Measurements from ENCODE around the gene DCAF16. TPM values are rescaled to one million over a fixed set of nuclear protein-coding genes. Genes with fewer than 3 reads are reported as not detected.

The DCAF16 gene
- polyA plus RNA-seq, 2 of the 4 experiments (the other 2 are of a cell fraction), result 6.3 to 13.3 TPM

- TF ChIP-seq TP53 (CRISPR knock-in tag; IDR thresholded peaks at IDR 0.05) (no peak), RFX5 (IDR thresholded peaks at IDR 0.05) (no peak), GATA3 (IDR thresholded peaks at IDR 0.05; ENCODE audit: borderline replicate concordance) (no peak), ELK1 (IDR thresholded peaks at IDR 0.05; ENCODE audit: low read depth, low read length) (no peak), HEYL (CRISPR knock-in tag; IDR thresholded peaks at IDR 0.05) (no peak), ZSCAN20 (CRISPR knock-in tag; IDR thresholded peaks at IDR 0.05) (no peak)
Measured at GRCh38 chr4:17780501-17781299, 29.9 kb downstream of the DCAF16 start (continued).

GRCh38 chr4:17778431-17778830 lies 32.1 kb downstream of the DCAF16 start:
- Histone ChIP-seq H3K4me3 (no peak overlapping the region), H3K4me2 (no peak overlapping the region), H3K27ac (no peak overlapping the region), H3K4me1 (peaks cover 6% of the 10 kb centered on the region; the same call in 1 of the 3 replicates), H3K9me3 (no peaks in the 10 kb centered on the region)
- ChIA-PET CTCF (interaction anchor here (0.6 kb wide), 1 partner anchor 206 kb away, joined by 4 read pairs; no protein-coding TSS in a partner anchor), POLR2A (no interaction called here)
- DNase-seq (ENCODE audit: low read depth in 1 of 2, low spot score in 1 of 2) (no peak), ATAC-seq (no peak), FAIRE-seq (no peak)
- 38% methylated on average over 3 of the region's 3 CpGs for WGBS (ENCODE audit: missing lambda C conversion rate)
- no peak for TF ChIP-seq CEBPB (IDR thresholded peaks at IDR 0.05)
- no peak for TF ChIP-seq POLR2AphosphoS2 (conservative IDR thresholded peaks at IDR 0.05; ENCODE audit: low read length)
- TF ChIP-seq HEYL (CRISPR knock-in tag; IDR thresholded peaks at IDR 0.05), result no peak
- TF ChIP-seq JUNB (IDR thresholded peaks at IDR 0.05), result no peak
- TF ChIP-seq, protein P1, sequence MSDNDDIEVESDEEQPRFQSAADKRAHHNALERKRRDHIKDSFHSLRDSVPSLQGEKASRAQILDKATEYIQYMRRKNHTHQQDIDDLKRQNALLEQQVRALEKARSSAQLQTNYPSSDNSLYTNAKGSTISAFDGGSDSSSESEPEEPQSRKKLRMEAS (IDR thresholded peaks at IDR 0.05), result no peak
- TF ChIP-seq ELK1 (IDR thresholded peaks at IDR 0.05; ENCODE audit: low read depth, low read length), result no peak
- TF ChIP-seq, protein P2, sequence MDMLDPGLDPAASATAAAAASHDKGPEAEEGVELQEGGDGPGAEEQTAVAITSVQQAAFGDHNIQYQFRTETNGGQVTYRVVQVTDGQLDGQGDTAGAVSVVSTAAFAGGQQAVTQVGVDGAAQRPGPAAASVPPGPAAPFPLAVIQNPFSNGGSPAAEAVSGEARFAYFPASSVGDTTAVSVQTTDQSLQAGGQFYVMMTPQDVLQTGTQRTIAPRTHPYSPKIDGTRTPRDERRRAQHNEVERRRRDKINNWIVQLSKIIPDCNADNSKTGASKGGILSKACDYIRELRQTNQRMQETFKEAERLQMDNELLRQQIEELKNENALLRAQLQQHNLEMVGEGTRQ (IDR thresholded peaks at IDR 0.05), result no peak
- TF ChIP-seq SMC3 (IDR thresholded peaks at IDR 0.05), result no peak
- no peak for TF ChIP-seq TP53 (CRISPR knock-in tag; IDR thresholded peaks at IDR 0.05)
- no peak for TF ChIP-seq CBX8 (IDR thresholded peaks at IDR 0.05)
- TF ChIP-seq EP300 (IDR thresholded peaks at IDR 0.05), result no peak
- no peak for TF ChIP-seq RCOR1 (IDR thresholded peaks at IDR 0.05; ENCODE audit: low read depth, low read length)
- no peak for TF ChIP-seq MAFK (IDR thresholded peaks at IDR 0.05; ENCODE audit: partially characterized antibody)
- no peak for TF ChIP-seq POLR2A (IDR thresholded peaks at IDR 0.05; ENCODE audit: low read length)
- no peak for TF ChIP-seq ZFP36 (IDR thresholded peaks at IDR 0.05; ENCODE audit: borderline replicate concordance, partially characterized antibody)
- TF ChIP-seq MAZ (IDR thresholded peaks at IDR 0.05; ENCODE audit: borderline replicate concordance, low read depth, low read length), result no peak
- TF ChIP-seq HMGXB4 (CRISPR knock-in tag; IDR thresholded peaks at IDR 0.05; ENCODE audit: borderline replicate concordance), result no peak
- TF ChIP-seq EHF (CRISPR knock-in tag; IDR thresholded peaks at IDR 0.05), result no peak
- no peak for TF ChIP-seq HOXB13 (CRISPR knock-in tag; IDR thresholded peaks at IDR 0.05; ENCODE audit: low read depth)
- no peak for TF ChIP-seq CTCF (IDR thresholded peaks at IDR 0.05)

Data from A549 (cell line).